Measurements from ENCODE around the gene PIGA. TPM values are rescaled to one million over a fixed set of nuclear protein-coding genes. Genes with fewer than 3 reads are reported as not detected.

PIGA gene
- total RNA-seq, 1 experiment from 2014 or later, result 13.9 TPM

DNA sequence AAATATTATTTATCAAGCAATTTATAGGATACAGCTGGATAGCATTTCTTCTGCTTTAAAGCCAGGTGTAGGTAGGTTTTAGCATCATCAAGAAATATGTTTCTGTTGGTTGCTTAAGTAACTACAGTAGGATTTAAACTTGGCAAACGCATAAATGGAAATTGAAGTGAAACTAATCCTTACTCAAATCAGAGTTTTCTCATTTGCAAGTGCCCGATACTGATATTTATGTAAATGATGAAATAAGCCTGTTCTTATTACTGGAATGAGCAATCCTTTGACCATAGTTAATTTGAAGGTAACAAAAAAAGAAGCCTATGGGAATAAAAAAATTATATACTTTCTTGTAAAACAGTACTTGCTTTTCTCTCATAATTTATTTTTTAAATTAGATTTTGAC is 23.2 kb upstream of the PIGA start:
- Histone ChIP-seq H3K23ac (ENCODE audit: insufficient read length, low read depth, low read length) (no peak overlapping the region), H3K18ac (ENCODE audit: insufficient read length, low read depth, low read length) (no peak overlapping the region), H3K27ac (ENCODE audit: insufficient read length, low read depth, low read length) (no peak overlapping the region), H4K91ac (ENCODE audit: insufficient read length, low read depth, low read length) (no peak overlapping the region), H4K8ac (replicated peaks; ENCODE audit: insufficient read length, low read depth, low read length) (no peak overlapping the region), H3K4ac (ENCODE audit: low read depth, low read length) (no peak overlapping the region), H3K4me2 (ENCODE audit: insufficient read depth, insufficient read length, low read length) (no peak overlapping the region), H2BK15ac (ENCODE audit: low read depth, low read length) (no peak overlapping the region), H4K5ac (ENCODE audit: insufficient read length, low read depth, low read length) (no peak overlapping the region), H3K56ac (ENCODE audit: insufficient read length, low read depth, low read length) (no peak overlapping the region), H3K9me3 (ENCODE audit: control insufficient read depth, low read depth, low read length) (no peaks in the 10 kb centered on the region), H2AK5ac (ENCODE audit: insufficient read length, low read length) (no peak overlapping the region), H2BK12ac (ENCODE audit: insufficient read length, low read depth, low read length) (no peak overlapping the region), H3T11ph (ENCODE audit: low read length) (no peak overlapping the region), H3K9ac (ENCODE audit: extremely low read depth, insufficient read length, low read length) (no peak overlapping the region), H3K27me3 (ENCODE audit: insufficient read depth, low read length) (no peaks in the 10 kb centered on the region), H4K20me1 (ENCODE audit: control insufficient read depth, insufficient read depth, insufficient read length) (no peaks in the 10 kb centered on the region), H3K14ac (ENCODE audit: insufficient read depth, low read length) (no peak overlapping the region), H2BK20ac (ENCODE audit: low read depth, low read length, poor library complexity, severe bottlenecking) (no peak overlapping the region), H3K79me1 (ENCODE audit: insufficient read depth, low read depth, low read length, poor library complexity, severe bottlenecking) (no peaks in the 10 kb centered on the region), H3K23me2 (ENCODE audit: insufficient read length, low read depth, low read length, poor library complexity, severe bottlenecking) (no peaks in the 10 kb centered on the region), H3K4me1 (ENCODE audit: insufficient read depth, low read length) (no peaks in the 10 kb centered on the region), H2BK120ac (ENCODE audit: low read depth, low read length, poor library complexity, severe bottlenecking) (no peak overlapping the region), H3K79me2 (ENCODE audit: insufficient read depth, low read length) (no peaks in the 10 kb centered on the region), H2AFZ (ENCODE audit: low read length) (no peak overlapping the region), H2BK5ac (ENCODE audit: insufficient read length, low read length) (no peak overlapping the region)
- H3K4me1 Mint-ChIP-seq, result no peaks in the 10 kb centered on the region
- H3K4me3 Mint-ChIP-seq, result no peak overlapping the region
- TF ChIP-seq, protein P1, sequence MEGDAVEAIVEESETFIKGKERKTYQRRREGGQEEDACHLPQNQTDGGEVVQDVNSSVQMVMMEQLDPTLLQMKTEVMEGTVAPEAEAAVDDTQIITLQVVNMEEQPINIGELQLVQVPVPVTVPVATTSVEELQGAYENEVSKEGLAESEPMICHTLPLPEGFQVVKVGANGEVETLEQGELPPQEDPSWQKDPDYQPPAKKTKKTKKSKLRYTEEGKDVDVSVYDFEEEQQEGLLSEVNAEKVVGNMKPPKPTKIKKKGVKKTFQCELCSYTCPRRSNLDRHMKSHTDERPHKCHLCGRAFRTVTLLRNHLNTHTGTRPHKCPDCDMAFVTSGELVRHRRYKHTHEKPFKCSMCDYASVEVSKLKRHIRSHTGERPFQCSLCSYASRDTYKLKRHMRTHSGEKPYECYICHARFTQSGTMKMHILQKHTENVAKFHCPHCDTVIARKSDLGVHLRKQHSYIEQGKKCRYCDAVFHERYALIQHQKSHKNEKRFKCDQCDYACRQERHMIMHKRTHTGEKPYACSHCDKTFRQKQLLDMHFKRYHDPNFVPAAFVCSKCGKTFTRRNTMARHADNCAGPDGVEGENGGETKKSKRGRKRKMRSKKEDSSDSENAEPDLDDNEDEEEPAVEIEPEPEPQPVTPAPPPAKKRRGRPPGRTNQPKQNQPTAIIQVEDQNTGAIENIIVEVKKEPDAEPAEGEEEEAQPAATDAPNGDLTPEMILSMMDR (conservative IDR thresholded peaks at IDR 0.05), result no peak
- no peak overlapping the region for H3K27ac Mint-ChIP-seq
- H3K27me3 Mint-ChIP-seq (ENCODE audit: low read depth), result peaks cover 6% of the 10 kb centered on the region
- H3K36me3 Mint-ChIP-seq (ENCODE audit: insufficient read depth in 1 of 3, low read depth in 3 of 3), result no peaks in the 10 kb centered on the region
- DNase-seq, result no peak
- WGBS (ENCODE audit: extremely low coverage, insufficient read length, low lambda C conversion rate), result no CpG with 5 or more reads among the region's 2 CpGs
- peaks cover 0 to 4% of the 10 kb centered on the region in 2 experiments; a peak in 3 of 5 replicates for H3K9me3 Mint-ChIP-seq
